ENCODE measurements around the gene SLC16A3.

- TF ChIP-seq YY1 (IDR thresholded peaks at IDR 0.05; ENCODE audit: insufficient read depth, insufficient read length) (no peak), SUZ12 (IDR thresholded peaks at IDR 0.05; ENCODE audit: extremely low read depth, insufficient read depth, insufficient read length) (no peak), ZNF274 (IDR thresholded peaks at IDR 0.05; ENCODE audit: low read depth, low read length) (no peak)
Measured at GRCh38 chr17:82242698-82242976, 13.8 kb downstream of the SLC16A3 start.
